WERI-Rb-1 (cell line): ENCODE measurements around the gene RGS6.

Source experiments
- DNase-seq: peaks from one replicate; pipeline ENCODE4 v3.0.0-alpha.2; 2020
- H3K27ac ChIP-seq: fragments of 250-450 bp; sonication (Bioruptor Pico); 2 replicates; pipeline ENCODE4 v1.5.1; 2020; ENCODE audit warnings: mild to moderate bottlenecking, moderate library complexity
- H3K27me3 ChIP-seq: fragments of 250-450 bp; sonication (Bioruptor Pico); 2 replicates; pipeline ENCODE4 v1.5.1; 2021; ENCODE audit warnings: mild to moderate bottlenecking, low read depth, moderate library complexity; ENCODE audit not compliant: insufficient read depth, severe bottlenecking
- H3K36me3 ChIP-seq: fragments of 250-450 bp; sonication (Bioruptor Pico); 2 replicates; pipeline ENCODE4 v1.5.1; 2020; ENCODE audit warnings: mild to moderate bottlenecking, moderate library complexity
- H3K4me3 ChIP-seq: 2 replicates; pipeline ENCODE4 v1.5.1; 2011; ENCODE audit warnings: low read depth, mild to moderate bottlenecking, control low read depth, low read length
- H3K9me3 ChIP-seq: fragments of 250-450 bp; sonication (Bioruptor Pico); 2 replicates; pipeline ENCODE4 v1.5.1; 2021; ENCODE audit warnings: mild to moderate bottlenecking, moderate library complexity; ENCODE audit not compliant: severe bottlenecking
- CTCF ChIP-seq: IDR thresholded peaks from 2 replicates; pipeline ENCODE4 v1.5.1; 2011; ENCODE audit warnings: low read depth, mild to moderate bottlenecking, control low read depth, inconsistent platforms, low read length

Gene RGS6

GRCh38 chr14:71959055-71959454 lies 26.8 kb downstream of the RGS6 start:
- DNase-seq, result no peak
- Histone ChIP-seq H3K4me3 (no peak overlapping the region), H3K27me3 (no peaks in the 10 kb centered on the region), H3K27ac (no peak overlapping the region), H3K36me3 (no peaks in the 10 kb centered on the region), H3K9me3 (no peaks in the 10 kb centered on the region)
- TF ChIP-seq CTCF, result no peak

- no peaks in the 10 kb centered on the region for H3K9me3 ChIP-seq
- no peaks in the 10 kb centered on the region for H3K27me3 ChIP-seq
- peak; percentile 36 for DNase-seq
- H3K27ac ChIP-seq, result peak overlapping the region; percentile 33; the same call in 1 of the 2 replicates
- no peaks in the 10 kb centered on the region for H3K36me3 ChIP-seq
- no peak overlapping the region for H3K4me3 ChIP-seq
- TF ChIP-seq CTCF, result no peak
Observed at GRCh38 chr14:71960494-71961353, 28.5 kb downstream of the RGS6 start.

- Histone ChIP-seq H3K36me3 (no peaks in the 10 kb centered on the region), H3K4me3 (no peak overlapping the region), H3K27me3 (no peaks in the 10 kb centered on the region), H3K9me3 (no peaks in the 10 kb centered on the region), H3K27ac (no peak overlapping the region)
- no peak for DNase-seq
- no peak for TF ChIP-seq CTCF
Observed at GRCh38 chr14:71961972-71962371, 29.7 kb downstream of the RGS6 start.

GRCh38 chr14:71964716-71965115 lies 32.5 kb downstream of the RGS6 start:
- Histone ChIP-seq H3K27ac (no peak overlapping the region), H3K4me3 (no peak overlapping the region), H3K27me3 (no peaks in the 10 kb centered on the region), H3K36me3 (no peaks in the 10 kb centered on the region), H3K9me3 (peaks cover 2% of the 10 kb centered on the region)
- no peak for TF ChIP-seq CTCF
- no peak for DNase-seq

GRCh38 chr14:71966528-71966927 lies 34.3 kb downstream of the RGS6 start:
- no peak for DNase-seq
- H3K9me3 ChIP-seq, result peaks cover 2% of the 10 kb centered on the region
- no peak overlapping the region for H3K4me3 ChIP-seq
- no peaks in the 10 kb centered on the region for H3K27me3 ChIP-seq
- TF ChIP-seq CTCF, result no peak
- no peak overlapping the region for H3K27ac ChIP-seq
- no peaks in the 10 kb centered on the region for H3K36me3 ChIP-seq

- Histone ChIP-seq H3K9me3 (peaks cover 2% of the 10 kb centered on the region), H3K27me3 (no peaks in the 10 kb centered on the region), H3K4me3 (no peak overlapping the region), H3K36me3 (no peaks in the 10 kb centered on the region), H3K27ac (no peak overlapping the region)
- no peak for TF ChIP-seq CTCF
- DNase-seq, result no peak
Observed at GRCh38 chr14:71967704-71968103, 35.5 kb downstream of the RGS6 start.
